Measurements from ENCODE around the gene AP5S1.

DNA sequence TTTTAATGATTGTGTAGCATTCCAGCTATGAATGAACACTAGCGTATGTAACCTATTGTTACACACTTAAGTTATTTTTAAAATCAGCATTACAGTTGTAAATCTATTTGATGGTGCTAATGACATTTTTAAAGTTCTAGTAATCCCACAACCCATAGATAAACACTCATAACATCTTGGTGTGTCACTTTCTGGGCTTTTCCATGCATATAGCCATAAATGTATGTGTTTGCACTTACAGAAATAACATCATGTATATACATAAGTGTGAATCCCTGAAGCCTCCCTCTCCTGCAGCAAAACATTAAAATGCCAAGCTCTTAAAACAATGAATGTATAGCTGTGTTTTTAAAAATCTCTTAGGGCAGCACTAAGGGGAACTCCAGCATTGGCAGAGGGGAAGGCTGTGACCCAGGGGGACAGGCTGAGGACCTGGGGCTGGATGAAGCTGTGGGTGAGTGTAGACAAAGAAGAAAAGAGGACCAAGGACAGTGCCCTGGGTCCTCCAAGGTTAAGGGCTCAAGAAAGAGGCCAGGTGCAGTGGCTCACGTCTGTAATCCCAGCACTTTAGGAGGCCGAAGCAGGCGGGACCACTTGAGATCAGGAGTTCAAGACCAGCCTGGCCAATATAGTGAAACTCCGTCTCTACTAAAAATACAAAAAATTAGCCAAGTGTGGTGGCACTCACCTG lies 32.9 kb upstream of the AP5S1 start:
- TF ChIP-seq CTCF (conservative IDR thresholded peaks at IDR 0.05; ENCODE audit: low read depth, low read length), result no peak
- TF ChIP-seq EZH2 (IDR thresholded peaks at IDR 0.05; ENCODE audit: borderline replicate concordance, low read depth, low read length, poor library complexity, severe bottlenecking), result no peak

Measured in A673 (cell line).